ENCODE measurements around the gene PPID. TPM values are rescaled to one million over a fixed set of nuclear protein-coding genes. Genes with fewer than 3 reads are reported as not detected.

The PPID gene
- total and polyA plus RNA-seq, 2 of the 13 experiments (the other 11 are each of a cell fraction or from before 2014, with no cell fraction given): 15.4 to 63.4 TPM

DNA sequence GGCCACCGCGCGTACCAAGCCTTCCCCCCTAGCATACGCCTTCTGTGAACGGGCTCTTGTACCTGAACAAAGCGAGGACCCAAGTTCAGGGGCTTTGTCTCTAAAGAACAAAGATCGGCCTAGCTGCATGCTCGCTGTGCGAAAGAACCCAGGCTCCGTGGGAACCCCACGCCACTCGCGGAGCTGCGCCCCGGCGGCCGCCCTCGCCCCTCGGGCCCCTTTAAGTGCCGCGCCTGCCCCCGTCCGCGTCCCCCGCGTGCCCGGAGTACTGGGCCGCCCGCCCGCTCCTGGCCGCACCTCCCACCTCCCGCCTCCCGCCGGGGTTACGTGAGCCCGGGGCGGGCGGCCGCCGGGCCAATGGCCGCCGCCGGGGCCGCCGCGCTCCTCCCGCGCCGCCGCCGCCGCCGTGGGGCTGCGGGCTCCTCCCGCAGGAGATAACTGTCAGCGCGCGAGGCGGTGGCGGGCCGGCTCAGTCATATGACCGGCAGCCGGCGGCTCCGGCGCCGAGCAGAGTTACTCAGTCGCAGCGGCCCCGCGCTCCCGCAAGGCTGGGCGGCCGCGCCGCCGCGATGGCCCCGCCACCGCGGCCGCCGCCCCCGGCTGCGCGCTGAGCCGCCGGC is 45.5 kb upstream of the PPID start, which contains the start of gene FNIP2 (continued):
- TF ChIP-seq GRHL1 (CRISPR knock-in tag; conservative IDR thresholded peaks at IDR 0.05) (no peak), ZNF740 (CRISPR knock-in tag; IDR thresholded peaks at IDR 0.05) (no peak)

DNA sequence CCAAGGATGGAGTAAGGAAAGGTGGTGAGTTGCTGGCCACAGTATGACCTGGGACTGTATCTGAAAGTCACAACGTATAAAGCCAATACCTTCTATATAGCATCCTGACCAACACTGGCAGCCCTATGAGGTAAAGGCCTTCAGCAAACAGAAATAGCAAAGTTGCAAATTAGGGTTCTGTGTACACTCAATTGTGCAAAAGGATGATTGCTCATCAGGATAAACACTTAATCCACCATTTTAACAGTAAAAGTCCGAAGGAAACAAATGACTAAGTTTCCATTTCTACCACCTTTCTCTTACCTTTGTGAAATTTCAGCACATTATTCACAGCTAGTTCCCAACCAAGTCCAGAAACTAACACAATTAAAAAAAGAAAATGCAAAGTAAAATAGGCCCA is 44.3 kb upstream of the PPID start:
- DNase-seq (ENCODE audit: low spot score) (no peak), ATAC-seq (no peak), FAIRE-seq (no peak)
- Histone ChIP-seq H3K27ac (ENCODE audit: extremely low read length, insufficient read depth, low read length) (no peak overlapping the region), H3K4me3 (replicated peaks in 1 of 3; ENCODE audit: insufficient read depth in 1 of 3, low read depth in 2 of 3, low read length in 3 of 3) (peak overlapping the region in 2 of 3 experiments; percentile 76 to 91; a peak in 2 of 6 replicates), H3K9me3 (ENCODE audit: low read length) (no peaks in the 10 kb centered on the region), H3K36me3 (replicated peaks in 1 of 2; ENCODE audit: control insufficient read depth in 1 of 2, insufficient read depth in 2 of 2, low read length in 2 of 2) (no peaks in the 10 kb centered on the region), H2AFZ (ENCODE audit: low read length) (no peak overlapping the region), H3K9ac (ENCODE audit: insufficient read depth, low read depth, low read length) (peak overlapping the region; percentile 87; the same call in 1 of the 2 replicates), H3K79me2 (ENCODE audit: insufficient read depth, low read length) (peaks cover 33% of the 10 kb centered on the region), H3K4me2 (ENCODE audit: low read depth, low read length) (peak overlapping the region; percentile 83), H4K20me1 (ENCODE audit: insufficient read depth, low read length) (no peaks in the 10 kb centered on the region; the same call in 1 of the 2 replicates), H3K27me3 (ENCODE audit: control insufficient read depth in 1 of 2, insufficient read depth in 2 of 2, low read length in 2 of 2) (no peaks in the 10 kb centered on the region; a peak in 1 of 5 replicates), H3K4me1 (ENCODE audit: insufficient read depth, low read length) (peaks cover 54% of the 10 kb centered on the region)
- intact Hi-C loops (cut with micrococcal nuclease; ENCODE audit: unreplicated experiment) (loop anchor here (5.0 kb wide), 1 partner anchor 60 kb away; no protein-coding TSS in a partner anchor), in situ Hi-C loops (cut with HindIII; ENCODE audit: extremely low pct_ligation_motif_present, low pct_unique_long_range_greater_than_20kb) (no loop called here)
- no TSS peak for BruUV-seq (replicated peaks)
- ChIA-PET POLR2A (no interaction called here), CTCF (ENCODE audit: low intra/inter-chr PET ratio, low total read pairs) (no interaction called here)
- TF ChIP-seq GMEB2 (CRISPR knock-in tag; IDR thresholded peaks at IDR 0.05; ENCODE audit: low read depth) (no peak), ZNF12 (CRISPR knock-in tag; IDR thresholded peaks at IDR 0.05) (peak; percentile 39; the same call in 1 of the 2 replicates), ZNF431 (CRISPR knock-in tag; IDR thresholded peaks at IDR 0.05; ENCODE audit: borderline replicate concordance, low read depth) (no peak), ZNF263 (CRISPR knock-in tag; IDR thresholded peaks at IDR 0.05) (no peak)
- TF ChIP-seq, protein P1, sequence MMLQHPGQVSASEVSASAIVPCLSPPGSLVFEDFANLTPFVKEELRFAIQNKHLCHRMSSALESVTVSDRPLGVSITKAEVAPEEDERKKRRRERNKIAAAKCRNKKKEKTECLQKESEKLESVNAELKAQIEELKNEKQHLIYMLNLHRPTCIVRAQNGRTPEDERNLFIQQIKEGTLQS (CRISPR knock-in tag; IDR thresholded peaks at IDR 0.05): no peak
- WGBS (ENCODE audit: low lambda C conversion rate): 21% methylated on average over 2 of the region's 2 CpGs

All from HepG2 (cell line).